Stimulated activated CD8-positive, alpha-beta memory T cell treated with anti-CD3 and anti-CD28 coated beads, Interleukin-15, amount 100 ng/mL, for 48 hours (primary cell): ENCODE data around the gene DGKG.

Experiments
- DNase-seq, 2 donors: peaks; one replicate each; pipeline ENCODE4 v3.0.0-alpha.2; 2020; ENCODE audit warnings: low read depth in 2 of 2

Gene DGKG

DNA sequence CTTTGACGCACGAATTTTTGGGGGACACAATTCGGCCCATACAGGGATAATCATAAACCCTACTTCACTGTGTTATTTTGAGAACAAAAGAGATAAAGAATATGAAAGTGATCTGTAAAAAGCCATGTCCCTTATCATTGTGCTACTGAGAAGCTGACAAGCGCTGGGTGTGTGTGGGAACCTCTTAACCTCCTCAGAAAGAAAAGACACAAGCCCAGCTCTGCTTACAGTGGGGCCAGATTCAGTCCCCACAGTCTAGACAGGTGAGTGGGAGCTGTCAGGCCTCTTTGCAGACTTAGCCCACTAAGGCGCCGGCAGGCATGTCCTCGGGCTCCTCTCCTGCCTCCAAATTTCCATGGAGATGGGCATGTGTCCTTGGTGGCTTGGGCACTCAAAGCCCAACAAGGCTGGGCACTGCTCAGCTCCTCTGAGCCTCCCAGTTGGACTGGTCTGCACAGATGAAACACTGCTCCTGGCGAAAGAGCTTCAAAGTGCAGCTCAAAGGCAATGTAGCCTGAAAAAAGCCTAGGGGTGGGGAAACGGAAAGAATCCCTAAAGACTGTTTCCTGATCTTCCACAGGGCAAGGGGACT lies 188.7 kb downstream of the DGKG start:
- no peak for DNase-seq

DNA sequence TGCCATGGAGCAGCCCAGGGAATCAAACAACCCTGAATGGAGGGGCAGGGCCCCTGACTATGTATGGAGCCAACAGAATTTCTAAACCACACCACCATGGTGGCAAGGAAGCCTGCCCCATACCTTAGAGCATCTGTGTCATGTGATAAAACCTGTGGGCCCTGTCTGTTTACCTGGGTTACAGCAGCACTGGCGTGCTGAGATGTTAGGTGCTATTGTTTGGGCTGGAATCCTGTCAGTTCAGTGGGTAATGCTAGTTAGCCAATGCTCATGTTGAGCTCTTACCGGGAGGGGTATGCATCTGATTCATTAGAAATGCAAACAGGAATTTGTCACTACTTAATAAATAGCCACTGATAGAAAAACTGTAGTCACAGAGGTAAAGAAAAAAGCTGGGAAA lies 189.7 kb downstream of the DGKG start:
- no peak for DNase-seq

DNA sequence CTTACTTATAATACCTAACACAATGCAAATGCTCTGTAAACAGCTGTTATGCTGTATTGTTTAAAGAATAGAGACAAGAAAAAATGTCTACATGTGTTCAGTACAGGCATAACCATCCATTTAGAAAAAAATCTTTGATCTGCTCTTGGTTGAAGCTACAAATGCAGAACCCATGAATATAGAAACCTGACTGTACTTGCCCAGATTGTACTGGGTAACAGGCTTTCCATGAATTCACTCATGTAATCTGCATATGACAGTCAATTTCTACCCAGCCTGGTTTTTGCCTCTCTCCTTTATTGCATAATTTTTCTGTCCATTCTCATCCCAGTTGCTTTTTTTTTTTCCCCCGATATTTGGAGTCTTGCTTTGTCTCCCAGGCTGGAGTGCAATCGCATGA lies 190.5 kb downstream of the DGKG start:
- DNase-seq = no peak

GRCh38 chr3:186170516-186170915 lies 191.5 kb downstream of the DGKG start:
- DNase-seq = no peak

- DNase-seq = no peak
Observed at GRCh38 chr3:186169379-186169778, 192.7 kb downstream of the DGKG start.

- no peak for DNase-seq
Observed at GRCh38 chr3:186168976-186169375, 193.1 kb downstream of the DGKG start.

GRCh38 chr3:186167646-186168395 lies 194.2 kb downstream of the DGKG start:
- no peak for DNase-seq

DNA sequence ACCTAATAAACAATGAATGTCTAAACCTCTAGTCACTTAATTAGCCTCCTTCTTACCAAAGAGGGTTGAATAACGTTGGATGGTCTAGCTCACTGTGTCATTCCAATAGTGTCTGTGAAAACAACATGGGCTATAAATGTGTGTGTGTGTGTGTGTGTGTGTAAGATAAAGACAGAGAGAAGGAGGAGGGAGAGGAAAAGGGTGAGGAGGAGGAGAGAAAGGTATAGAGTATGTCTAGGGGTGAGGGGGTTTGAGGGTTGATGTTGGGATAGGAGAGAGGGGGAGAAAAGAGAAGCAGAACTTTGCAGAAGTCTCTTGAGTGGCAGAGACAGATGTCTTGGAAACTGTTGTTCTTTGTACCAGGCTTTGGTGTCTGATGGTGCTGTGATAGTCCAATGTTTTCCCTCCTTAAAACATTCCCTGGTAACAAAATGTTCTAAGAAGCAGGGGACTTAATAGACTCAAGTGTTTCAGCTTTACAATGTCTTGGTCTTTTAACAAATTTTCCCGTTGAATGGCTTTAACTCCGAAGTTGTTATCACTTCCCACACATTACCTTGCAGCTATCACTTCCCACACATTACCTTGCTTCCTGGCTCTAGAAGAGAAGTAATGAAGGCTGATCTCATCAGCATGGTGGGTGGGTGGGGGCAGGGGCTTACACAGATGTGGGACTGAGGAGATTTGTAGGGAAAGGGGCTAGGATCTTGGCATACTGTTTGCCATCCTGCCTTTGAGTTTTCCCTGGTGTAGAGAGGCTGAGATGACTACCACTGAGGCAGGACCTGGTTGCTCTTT lies 195.3 kb downstream of the DGKG start:
- no peak for DNase-seq

DNA sequence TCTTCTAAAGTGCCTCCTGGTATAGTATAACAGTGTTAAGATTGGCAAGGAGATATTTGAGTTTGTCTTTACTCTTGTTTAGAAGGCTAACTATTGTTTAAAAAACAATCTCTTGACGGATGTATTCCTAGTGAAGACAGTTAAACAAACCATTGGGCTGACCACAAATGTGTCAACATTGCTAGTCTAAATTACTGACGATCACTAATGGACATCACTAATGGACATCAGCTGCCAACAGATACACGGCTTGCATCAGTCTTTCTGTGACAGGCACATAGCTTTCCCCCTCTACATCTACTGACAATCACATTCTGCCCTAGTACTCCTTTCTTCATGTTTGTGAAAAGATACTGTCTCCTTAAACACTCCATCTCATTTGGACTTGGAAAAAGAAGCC lies 196.0 kb downstream of the DGKG start:
- no peak for DNase-seq

- no peak for DNase-seq
Observed at GRCh38 chr3:186165331-186165730, 196.7 kb downstream of the DGKG start.

GRCh38 chr3:186164696-186165095 lies 197.3 kb downstream of the DGKG start:
- no peak for DNase-seq

DNA sequence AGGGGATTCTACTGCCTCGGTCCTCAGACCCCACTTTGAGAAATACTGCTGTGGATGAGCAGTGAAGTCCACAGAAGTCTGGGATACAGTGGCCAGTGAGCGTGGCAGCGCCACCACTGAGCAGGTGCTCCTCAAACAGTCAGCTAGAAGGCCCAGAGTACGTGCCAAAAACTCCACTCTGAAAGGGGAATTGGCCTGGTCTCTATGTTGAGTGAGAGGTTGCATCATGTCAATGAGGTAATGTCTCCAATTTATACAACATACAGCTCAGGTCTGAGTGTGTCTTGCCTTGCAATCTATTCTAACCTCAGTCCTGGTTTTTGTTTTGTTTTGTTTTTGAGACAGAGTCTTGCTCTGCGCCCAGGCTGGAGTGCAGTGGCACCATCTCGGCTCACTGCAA lies 199.8 kb downstream of the DGKG start:
- DNase-seq = no peak

- no peak for DNase-seq
Observed at GRCh38 chr3:186160691-186161243, 201.3 kb downstream of the DGKG start.

GRCh38 chr3:186154641-186155040 lies 207.4 kb downstream of the DGKG start:
- no peak for DNase-seq

DNA sequence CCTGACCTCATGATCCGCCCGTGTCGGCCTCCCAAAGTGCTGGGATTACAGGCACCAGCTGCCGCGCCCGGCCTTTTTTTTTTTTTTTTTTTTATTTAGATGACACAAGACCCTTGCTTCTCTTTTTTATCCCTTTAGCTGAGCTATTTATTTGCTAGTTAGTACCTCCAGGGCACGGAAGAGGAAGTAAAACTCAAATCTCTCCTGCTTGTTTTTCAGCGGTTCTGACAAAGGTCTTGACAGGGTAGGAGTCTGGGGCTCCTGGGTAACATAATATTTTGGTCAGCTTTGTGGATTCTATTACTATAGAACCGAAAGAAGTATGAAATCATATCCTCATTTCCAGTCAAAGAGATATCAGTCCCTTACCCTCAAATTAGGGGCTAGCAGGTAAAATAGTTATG lies 209.1 kb downstream of the DGKG start:
- no peak for DNase-seq

GRCh38 chr3:186152361-186152798 lies 209.7 kb downstream of the DGKG start:
- no peak for DNase-seq

DNA sequence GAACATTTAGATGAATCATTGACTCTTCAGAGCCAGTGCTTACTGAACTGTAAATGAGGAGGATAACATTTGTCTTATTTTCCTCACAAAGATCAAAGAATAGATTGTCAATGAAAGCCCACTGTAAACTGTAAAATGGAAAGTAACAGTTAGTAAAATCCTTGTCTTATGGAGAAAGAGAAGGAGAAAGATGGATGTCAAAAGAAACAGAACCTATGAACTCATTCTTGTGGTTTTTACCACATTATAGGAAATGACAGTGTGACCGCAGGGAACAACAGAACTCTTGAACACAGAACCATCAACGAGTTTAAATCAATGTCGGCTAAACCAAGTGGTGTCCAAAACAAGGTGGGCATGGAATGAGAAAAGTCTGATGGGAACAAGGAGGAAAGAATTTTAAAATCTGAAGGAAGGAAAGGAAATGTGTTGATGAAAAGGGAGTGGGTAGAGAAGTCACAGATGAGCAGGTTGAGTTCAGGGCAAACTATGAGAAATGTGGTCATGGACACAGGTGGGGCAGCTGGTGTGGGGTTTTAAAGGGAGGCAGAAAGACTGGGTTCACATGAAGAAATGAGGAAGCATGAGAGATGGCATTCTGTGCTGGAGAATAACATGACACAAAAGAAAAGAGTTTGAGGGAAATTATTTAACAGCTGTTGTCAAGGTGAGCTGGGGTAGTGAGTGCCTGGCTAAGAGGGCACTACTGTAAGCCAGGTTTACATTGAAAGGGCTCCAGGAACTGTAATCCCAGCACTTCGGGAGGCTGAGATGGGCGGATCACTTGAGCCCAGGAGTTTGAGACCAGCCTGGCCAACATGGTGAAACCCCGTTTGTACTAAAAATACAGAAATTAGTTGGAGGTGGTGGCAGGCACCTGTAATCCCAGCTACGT lies 210.7 kb downstream of the DGKG start:
- no peak for DNase-seq

- no peak for DNase-seq
Observed at GRCh38 chr3:186150041-186150830, 211.8 kb downstream of the DGKG start.

DNA sequence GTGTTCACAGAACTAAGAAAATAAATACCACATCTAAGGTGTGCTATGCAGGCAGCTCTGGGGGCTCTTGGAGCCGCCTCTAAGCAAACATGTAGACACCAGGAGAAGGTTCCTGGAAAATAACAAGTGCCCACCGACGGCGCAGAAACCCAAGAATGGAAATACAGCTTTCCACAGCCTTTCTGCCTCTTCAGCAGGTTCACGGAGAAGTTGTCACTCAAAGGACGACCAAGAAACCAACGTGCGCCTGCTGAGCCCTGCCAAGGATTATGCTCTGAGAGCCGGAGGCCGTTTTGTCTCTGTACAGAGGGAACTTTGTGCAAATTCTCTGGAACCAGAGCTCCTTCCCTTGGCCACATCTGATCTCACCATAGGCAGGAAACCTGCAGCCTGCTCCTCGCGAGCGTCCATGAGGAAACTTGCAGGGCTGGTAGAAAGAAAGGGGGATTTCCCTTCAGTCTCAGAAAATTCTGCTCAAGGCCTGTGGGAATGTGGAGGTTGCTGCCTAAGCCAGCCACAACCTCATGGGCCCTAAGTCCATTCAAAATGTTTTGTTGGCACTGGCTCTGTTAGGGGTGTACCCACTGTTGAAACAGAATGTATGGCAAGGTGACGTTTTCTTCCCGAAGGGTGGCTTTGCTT lies 212.6 kb downstream of the DGKG start:
- no peak for DNase-seq

DNA sequence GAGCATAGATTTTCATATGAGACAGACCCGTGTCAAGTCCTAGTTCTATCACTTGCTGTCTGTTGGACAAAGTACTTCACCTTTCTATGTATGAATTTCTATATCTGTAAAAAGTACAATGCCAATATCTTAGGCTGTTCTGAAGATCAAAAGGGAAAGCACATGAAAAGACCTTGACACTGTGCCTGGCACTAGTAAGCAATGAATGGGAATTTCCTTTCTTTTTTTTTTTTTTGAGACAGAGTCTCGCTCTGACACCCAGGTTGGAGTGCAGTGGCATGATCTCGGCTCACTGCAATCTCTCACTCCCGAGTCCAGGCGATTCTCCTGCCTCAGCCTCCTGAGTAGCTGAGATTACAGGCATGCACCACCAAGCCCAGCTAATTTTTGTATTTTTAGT lies 217.8 kb downstream of the DGKG start:
- no peak for DNase-seq
